Measurements from ENCODE around the gene TTLL5. TPM values are rescaled to one million over a fixed set of nuclear protein-coding genes. Genes with fewer than 3 reads are reported as not detected.

TTLL5 gene
- total RNA-seq, 3 donors from 2014 or later: 21.9 to 66.6 (median 35.7) TPM

- no peaks in the 10 kb centered on the region for H3K9me3 ChIP-seq
- intact Hi-C loops (cut with DNase I; ENCODE audit: low total_unique reads): no loop called here
- H3K27ac ChIP-seq: no peak overlapping the region
- no peak for TF ChIP-seq POLR2A (IDR thresholded peaks at IDR 0.05)
- TF ChIP-seq POLR2AphosphoS5 (IDR thresholded peaks at IDR 0.05): no peak
- TF ChIP-seq, protein P1, sequence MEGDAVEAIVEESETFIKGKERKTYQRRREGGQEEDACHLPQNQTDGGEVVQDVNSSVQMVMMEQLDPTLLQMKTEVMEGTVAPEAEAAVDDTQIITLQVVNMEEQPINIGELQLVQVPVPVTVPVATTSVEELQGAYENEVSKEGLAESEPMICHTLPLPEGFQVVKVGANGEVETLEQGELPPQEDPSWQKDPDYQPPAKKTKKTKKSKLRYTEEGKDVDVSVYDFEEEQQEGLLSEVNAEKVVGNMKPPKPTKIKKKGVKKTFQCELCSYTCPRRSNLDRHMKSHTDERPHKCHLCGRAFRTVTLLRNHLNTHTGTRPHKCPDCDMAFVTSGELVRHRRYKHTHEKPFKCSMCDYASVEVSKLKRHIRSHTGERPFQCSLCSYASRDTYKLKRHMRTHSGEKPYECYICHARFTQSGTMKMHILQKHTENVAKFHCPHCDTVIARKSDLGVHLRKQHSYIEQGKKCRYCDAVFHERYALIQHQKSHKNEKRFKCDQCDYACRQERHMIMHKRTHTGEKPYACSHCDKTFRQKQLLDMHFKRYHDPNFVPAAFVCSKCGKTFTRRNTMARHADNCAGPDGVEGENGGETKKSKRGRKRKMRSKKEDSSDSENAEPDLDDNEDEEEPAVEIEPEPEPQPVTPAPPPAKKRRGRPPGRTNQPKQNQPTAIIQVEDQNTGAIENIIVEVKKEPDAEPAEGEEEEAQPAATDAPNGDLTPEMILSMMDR (IDR thresholded peaks at IDR 0.05): no peak
- no peaks in the 10 kb centered on the region for H3K4me1 ChIP-seq
- no peak for DNase-seq (ENCODE audit: low spot score in 2 of 2)
- no peaks in the 10 kb centered on the region for H3K36me3 ChIP-seq
- no peaks in the 10 kb centered on the region for H3K27me3 ChIP-seq
- no peak overlapping the region for H3K4me3 ChIP-seq
These were observed 278.2 kb downstream of the TTLL5 start for GRCh38 chr14:75939200-75939599.

- no peak for TF ChIP-seq POLR2AphosphoS5 (IDR thresholded peaks at IDR 0.05)
- TF ChIP-seq, protein P1 (IDR thresholded peaks at IDR 0.05): no peak
- Histone ChIP-seq H3K27ac (no peak overlapping the region), H3K4me1 (no peaks in the 10 kb centered on the region), H3K36me3 (no peaks in the 10 kb centered on the region), H3K4me3 (no peak overlapping the region), H3K27me3 (no peaks in the 10 kb centered on the region), H3K9me3 (no peaks in the 10 kb centered on the region)
- no peak for DNase-seq (ENCODE audit: low spot score in 2 of 2)
- intact Hi-C loops (cut with DNase I; ENCODE audit: low total_unique reads): no loop called here
These were observed 280.0 kb downstream of the TTLL5 start for GRCh38 chr14:75941030-75941429.

GRCh38 chr14:75944607-75945241, 283.7 kb downstream of the TTLL5 start:
- Histone ChIP-seq H3K27ac (no peak overlapping the region), H3K4me3 (no peak overlapping the region), H3K36me3 (no peaks in the 10 kb centered on the region), H3K9me3 (no peaks in the 10 kb centered on the region), H3K4me1 (no peaks in the 10 kb centered on the region), H3K27me3 (no peaks in the 10 kb centered on the region)
- no peak for DNase-seq (ENCODE audit: low spot score in 2 of 2)
- intact Hi-C loops (cut with DNase I; ENCODE audit: low total_unique reads): no loop called here
- TF ChIP-seq, protein P1 (IDR thresholded peaks at IDR 0.05): no peak
- no peak for TF ChIP-seq POLR2AphosphoS5 (IDR thresholded peaks at IDR 0.05)
- TF ChIP-seq POLR2A (IDR thresholded peaks at IDR 0.05): no peak

DNA sequence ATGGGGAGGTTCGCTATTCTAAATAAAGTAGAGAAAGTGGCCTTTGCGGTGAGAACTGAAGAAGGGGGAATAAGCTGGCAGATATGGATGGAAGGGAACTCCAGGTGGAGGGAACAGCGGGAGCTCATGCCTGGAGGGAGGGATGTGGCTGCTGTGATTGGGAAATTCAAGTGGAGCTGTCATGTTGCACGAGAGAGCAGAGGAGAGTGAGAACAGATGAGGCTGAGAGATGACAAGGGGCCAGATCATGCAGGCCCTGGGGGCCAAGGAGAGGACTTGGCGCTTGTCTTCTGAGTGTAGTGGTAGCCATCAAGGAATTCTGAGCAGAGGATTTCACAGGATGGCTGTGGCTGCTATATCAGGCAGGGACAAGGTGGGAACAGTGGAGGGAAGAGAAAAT, 285.7 kb downstream of the TTLL5 start:
- no peaks in the 10 kb centered on the region for H3K9me3 ChIP-seq
- H3K36me3 ChIP-seq: no peaks in the 10 kb centered on the region
- no peaks in the 10 kb centered on the region for H3K27me3 ChIP-seq
- no peak for TF ChIP-seq POLR2A (IDR thresholded peaks at IDR 0.05)
- TF ChIP-seq, protein P1 (IDR thresholded peaks at IDR 0.05): no peak
- no peak for TF ChIP-seq POLR2AphosphoS5 (IDR thresholded peaks at IDR 0.05)
- no peaks in the 10 kb centered on the region for H3K4me1 ChIP-seq
- H3K4me3 ChIP-seq: no peak overlapping the region
- DNase-seq (ENCODE audit: low spot score in 2 of 2): no peak
- H3K27ac ChIP-seq: no peak overlapping the region
- intact Hi-C loops (cut with DNase I; ENCODE audit: low total_unique reads): no loop called here

DNA sequence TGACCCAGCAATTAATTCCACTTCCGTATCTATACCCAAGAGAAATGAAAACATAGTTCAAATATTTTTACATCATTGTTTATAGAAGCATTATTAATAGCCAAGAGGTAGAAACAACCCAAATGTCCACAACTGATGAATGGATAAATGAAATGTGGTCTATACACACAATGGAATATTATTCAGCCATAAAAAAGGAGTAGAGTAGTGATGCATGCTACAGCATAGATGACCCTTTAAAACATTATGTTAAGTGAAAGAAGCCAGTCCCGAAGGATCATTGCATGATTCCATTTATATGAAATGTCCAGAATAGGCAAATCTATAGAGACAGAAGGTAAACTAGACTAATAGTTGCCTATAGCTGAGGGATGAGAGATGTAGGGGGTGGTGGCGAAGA, 291.4 kb downstream of the TTLL5 start:
- TF ChIP-seq POLR2A (IDR thresholded peaks at IDR 0.05) (no peak), POLR2AphosphoS5 (IDR thresholded peaks at IDR 0.05) (no peak)
- TF ChIP-seq, protein P1 (IDR thresholded peaks at IDR 0.05): no peak
- no peaks in the 10 kb centered on the region for H3K27me3 ChIP-seq

More for the DNA sequence above, 291.4 kb downstream of the TTLL5 start:
- H3K9me3 ChIP-seq: no peaks in the 10 kb centered on the region
- intact Hi-C loops (cut with DNase I; ENCODE audit: low total_unique reads): no loop called here
- no peak overlapping the region for H3K4me3 ChIP-seq
- no peaks in the 10 kb centered on the region for H3K4me1 ChIP-seq
- H3K36me3 ChIP-seq: no peaks in the 10 kb centered on the region
- no peak for DNase-seq (ENCODE audit: low spot score in 2 of 2)
- H3K27ac ChIP-seq: no peak overlapping the region
